ENCODE measurements around the gene GPC5. TPM values are rescaled to one million over a fixed set of nuclear protein-coding genes. Genes with fewer than 3 reads are reported as not detected.

The GPC5 gene
- total and polyA plus RNA-seq, 2 of the 13 experiments (the other 11 are each of a cell fraction or from before 2014, with no cell fraction given), result 0.02 to 0.07 TPM

DNA sequence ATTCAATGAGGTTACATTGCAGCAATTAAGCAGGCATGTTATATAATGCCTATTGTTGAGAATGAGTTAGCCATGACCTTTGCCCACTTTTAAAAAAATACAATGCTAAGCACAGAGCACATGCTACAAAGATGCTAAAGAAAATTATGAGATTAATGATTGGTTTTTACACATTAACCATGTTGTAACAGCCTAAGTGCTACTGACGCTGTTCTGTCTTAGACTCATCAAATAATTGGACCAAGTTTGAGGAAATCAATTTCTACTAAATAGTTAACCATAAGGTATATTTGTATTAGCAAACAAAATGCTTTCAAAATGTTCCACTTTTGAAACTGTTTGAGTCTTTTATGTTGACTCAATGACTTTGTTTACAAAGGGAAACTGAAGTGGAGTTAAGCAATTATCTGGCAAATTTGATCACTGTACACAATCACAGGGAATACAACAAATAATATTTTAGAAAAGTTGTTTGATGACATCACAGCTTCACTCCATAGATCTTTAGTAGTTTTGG, 36.6 kb upstream of the GPC5 start (continued):
- TF ChIP-seq, protein P1, sequence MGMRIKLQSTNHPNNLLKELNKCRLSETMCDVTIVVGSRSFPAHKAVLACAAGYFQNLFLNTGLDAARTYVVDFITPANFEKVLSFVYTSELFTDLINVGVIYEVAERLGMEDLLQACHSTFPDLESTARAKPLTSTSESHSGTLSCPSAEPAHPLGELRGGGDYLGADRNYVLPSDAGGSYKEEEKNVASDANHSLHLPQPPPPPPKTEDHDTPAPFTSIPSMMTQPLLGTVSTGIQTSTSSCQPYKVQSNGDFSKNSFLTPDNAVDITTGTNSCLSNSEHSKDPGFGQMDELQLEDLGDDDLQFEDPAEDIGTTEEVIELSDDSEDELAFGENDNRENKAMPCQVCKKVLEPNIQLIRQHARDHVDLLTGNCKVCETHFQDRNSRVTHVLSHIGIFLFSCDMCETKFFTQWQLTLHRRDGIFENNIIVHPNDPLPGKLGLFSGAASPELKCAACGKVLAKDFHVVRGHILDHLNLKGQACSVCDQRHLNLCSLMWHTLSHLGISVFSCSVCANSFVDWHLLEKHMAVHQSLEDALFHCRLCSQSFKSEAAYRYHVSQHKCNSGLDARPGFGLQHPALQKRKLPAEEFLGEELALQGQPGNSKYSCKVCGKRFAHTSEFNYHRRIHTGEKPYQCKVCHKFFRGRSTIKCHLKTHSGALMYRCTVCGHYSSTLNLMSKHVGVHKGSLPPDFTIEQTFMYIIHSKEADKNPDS (CRISPR knock-in tag; IDR thresholded peaks at IDR 0.05), result no peak
- TF ChIP-seq ZNF879 (CRISPR knock-in tag; IDR thresholded peaks at IDR 0.05) (no peak), SMAD9 (CRISPR knock-in tag; IDR thresholded peaks at IDR 0.05) (no peak), ZSCAN9 (CRISPR knock-in tag; IDR thresholded peaks at IDR 0.05; ENCODE audit: borderline replicate concordance) (no peak), ZNF30 (CRISPR knock-in tag; IDR thresholded peaks at IDR 0.05) (no peak), TBL1XR1 (IDR thresholded peaks at IDR 0.05; ENCODE audit: borderline replicate concordance, low read length, partially characterized antibody) (peak; percentile 56), HOXA5 (CRISPR knock-in tag; IDR thresholded peaks at IDR 0.05) (0 out of 2 replicates have a peak, but pooled peaks have one; percentile 43), ATAD3A (CRISPR knock-in tag; IDR thresholded peaks at IDR 0.05) (no peak), BCL6 (CRISPR knock-in tag; IDR thresholded peaks at IDR 0.05) (peak; percentile 74), NCOR1 (IDR thresholded peaks at IDR 0.05; ENCODE audit: borderline replicate concordance, low read length) (peak; percentile 64; the same call in 1 of the 2 replicates), HNRNPUL1 (IDR thresholded peaks at IDR 0.05; ENCODE audit: low read depth, low read length) (0 out of 2 replicates have a peak, but pooled peaks have one; percentile 31)
- TF ChIP-seq, protein P2, sequence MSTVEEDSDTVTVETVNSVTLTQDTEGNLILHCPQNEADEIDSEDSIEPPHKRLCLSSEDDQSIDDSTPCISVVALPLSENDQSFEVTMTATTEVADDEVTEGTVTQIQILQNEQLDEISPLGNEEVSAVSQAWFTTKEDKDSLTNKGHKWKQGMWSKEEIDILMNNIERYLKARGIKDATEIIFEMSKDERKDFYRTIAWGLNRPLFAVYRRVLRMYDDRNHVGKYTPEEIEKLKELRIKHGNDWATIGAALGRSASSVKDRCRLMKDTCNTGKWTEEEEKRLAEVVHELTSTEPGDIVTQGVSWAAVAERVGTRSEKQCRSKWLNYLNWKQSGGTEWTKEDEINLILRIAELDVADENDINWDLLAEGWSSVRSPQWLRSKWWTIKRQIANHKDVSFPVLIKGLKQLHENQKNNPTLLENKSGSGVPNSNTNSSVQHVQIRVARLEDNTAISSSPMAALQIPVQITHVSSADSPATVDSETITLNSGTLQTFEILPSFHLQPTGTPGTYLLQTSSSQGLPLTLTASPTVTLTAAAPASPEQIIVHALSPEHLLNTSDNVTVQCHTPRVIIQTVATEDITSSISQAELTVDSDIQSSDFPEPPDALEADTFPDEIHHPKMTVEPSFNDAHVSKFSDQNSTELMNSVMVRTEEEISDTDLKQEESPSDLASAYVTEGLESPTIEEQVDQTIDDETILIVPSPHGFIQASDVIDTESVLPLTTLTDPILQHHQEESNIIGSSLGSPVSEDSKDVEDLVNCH (CRISPR knock-in tag; IDR thresholded peaks at IDR 0.05), result no peak
- TF ChIP-seq, protein P3, sequence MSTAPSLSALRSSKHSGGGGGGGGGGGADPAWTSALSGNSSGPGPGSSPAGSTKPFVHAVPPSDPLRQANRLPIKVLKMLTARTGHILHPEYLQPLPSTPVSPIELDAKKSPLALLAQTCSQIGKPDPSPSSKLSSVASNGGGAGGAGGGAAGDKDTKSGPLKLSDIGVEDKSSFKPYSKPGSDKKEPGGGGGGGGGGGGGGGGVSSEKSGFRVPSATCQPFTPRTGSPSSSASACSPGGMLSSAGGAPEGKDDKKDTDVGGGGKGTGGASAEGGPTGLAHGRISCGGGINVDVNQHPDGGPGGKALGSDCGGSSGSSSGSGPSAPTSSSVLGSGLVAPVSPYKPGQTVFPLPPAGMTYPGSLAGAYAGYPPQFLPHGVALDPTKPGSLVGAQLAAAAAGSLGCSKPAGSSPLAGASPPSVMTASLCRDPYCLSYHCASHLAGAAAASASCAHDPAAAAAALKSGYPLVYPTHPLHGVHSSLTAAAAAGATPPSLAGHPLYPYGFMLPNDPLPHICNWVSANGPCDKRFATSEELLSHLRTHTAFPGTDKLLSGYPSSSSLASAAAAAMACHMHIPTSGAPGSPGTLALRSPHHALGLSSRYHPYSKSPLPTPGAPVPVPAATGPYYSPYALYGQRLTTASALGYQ (CRISPR knock-in tag; IDR thresholded peaks at IDR 0.05), result peak; percentile 71; the same call in 1 of the 2 replicates
- TF ChIP-seq, protein P4, sequence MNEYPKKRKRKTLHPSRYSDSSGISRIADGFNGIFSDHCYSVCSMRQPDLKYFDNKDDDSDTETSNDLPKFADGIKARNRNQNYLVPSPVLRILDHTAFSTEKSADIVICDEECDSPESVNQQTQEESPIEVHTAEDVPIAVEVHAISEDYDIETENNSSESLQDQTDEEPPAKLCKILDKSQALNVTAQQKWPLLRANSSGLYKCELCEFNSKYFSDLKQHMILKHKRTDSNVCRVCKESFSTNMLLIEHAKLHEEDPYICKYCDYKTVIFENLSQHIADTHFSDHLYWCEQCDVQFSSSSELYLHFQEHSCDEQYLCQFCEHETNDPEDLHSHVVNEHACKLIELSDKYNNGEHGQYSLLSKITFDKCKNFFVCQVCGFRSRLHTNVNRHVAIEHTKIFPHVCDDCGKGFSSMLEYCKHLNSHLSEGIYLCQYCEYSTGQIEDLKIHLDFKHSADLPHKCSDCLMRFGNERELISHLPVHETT (CRISPR knock-in tag; conservative IDR thresholded peaks at IDR 0.05), result no peak
- TF ChIP-seq, protein P5, sequence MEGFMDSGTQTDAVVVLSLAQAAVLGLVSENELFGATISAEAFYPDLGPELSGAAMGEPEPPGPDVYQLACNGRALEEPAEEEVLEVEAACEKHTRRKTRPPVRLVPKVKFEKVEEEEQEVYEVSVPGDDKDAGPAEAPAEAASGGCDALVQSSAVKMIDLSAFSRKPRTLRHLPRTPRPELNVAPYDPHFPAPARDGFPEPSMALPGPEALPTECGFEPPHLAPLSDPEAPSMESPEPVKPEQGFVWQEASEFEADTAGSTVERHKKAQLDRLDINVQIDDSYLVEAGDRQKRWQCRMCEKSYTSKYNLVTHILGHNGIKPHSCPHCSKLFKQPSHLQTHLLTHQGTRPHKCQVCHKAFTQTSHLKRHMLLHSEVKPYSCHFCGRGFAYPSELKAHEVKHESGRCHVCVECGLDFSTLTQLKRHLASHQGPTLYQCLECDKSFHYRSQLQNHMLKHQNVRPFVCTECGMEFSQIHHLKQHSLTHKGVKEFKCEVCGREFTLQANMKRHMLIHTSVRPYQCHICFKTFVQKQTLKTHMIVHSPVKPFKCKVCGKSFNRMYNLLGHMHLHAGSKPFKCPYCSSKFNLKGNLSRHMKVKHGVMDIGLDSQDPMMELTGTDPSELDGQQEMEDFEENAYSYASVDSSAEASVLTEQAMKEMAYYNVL (CRISPR knock-in tag; IDR thresholded peaks at IDR 0.05; ENCODE audit: borderline replicate concordance), result no peak
- TF ChIP-seq, protein P6, sequence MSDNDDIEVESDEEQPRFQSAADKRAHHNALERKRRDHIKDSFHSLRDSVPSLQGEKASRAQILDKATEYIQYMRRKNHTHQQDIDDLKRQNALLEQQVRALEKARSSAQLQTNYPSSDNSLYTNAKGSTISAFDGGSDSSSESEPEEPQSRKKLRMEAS (IDR thresholded peaks at IDR 0.05), result no peak
- TF ChIP-seq, protein P7, sequence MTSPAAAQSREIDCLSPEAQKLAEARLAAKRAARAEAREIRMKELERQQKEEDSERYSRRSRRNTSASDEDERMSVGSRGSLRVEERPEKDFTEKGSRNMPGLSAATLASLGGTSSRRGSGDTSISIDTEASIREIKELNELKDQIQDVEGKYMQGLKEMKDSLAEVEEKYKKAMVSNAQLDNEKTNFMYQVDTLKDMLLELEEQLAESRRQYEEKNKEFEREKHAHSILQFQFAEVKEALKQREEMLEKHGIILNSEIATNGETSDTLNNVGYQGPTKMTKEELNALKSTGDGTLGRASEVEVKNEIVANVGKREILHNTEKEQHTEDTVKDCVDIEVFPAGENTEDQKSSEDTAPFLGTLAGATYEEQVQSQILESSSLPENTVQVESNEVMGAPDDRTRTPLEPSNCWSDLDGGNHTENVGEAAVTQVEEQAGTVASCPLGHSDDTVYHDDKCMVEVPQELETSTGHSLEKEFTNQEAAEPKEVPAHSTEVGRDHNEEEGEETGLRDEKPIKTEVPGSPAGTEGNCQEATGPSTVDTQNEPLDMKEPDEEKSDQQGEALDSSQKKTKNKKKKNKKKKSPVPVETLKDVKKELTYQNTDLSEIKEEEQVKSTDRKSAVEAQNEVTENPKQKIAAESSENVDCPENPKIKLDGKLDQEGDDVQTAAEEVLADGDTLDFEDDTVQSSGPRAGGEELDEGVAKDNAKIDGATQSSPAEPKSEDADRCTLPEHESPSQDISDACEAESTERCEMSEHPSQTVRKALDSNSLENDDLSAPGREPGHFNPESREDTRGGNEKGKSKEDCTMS (CRISPR knock-in tag; conservative IDR thresholded peaks at IDR 0.05), result no peak

Measured in HepG2 (cell line).